ENCODE measurements around the gene CCT8L2.

- no peak for TF ChIP-seq CTCF (IDR thresholded peaks at IDR 0.05)
- TF ChIP-seq, protein P1, sequence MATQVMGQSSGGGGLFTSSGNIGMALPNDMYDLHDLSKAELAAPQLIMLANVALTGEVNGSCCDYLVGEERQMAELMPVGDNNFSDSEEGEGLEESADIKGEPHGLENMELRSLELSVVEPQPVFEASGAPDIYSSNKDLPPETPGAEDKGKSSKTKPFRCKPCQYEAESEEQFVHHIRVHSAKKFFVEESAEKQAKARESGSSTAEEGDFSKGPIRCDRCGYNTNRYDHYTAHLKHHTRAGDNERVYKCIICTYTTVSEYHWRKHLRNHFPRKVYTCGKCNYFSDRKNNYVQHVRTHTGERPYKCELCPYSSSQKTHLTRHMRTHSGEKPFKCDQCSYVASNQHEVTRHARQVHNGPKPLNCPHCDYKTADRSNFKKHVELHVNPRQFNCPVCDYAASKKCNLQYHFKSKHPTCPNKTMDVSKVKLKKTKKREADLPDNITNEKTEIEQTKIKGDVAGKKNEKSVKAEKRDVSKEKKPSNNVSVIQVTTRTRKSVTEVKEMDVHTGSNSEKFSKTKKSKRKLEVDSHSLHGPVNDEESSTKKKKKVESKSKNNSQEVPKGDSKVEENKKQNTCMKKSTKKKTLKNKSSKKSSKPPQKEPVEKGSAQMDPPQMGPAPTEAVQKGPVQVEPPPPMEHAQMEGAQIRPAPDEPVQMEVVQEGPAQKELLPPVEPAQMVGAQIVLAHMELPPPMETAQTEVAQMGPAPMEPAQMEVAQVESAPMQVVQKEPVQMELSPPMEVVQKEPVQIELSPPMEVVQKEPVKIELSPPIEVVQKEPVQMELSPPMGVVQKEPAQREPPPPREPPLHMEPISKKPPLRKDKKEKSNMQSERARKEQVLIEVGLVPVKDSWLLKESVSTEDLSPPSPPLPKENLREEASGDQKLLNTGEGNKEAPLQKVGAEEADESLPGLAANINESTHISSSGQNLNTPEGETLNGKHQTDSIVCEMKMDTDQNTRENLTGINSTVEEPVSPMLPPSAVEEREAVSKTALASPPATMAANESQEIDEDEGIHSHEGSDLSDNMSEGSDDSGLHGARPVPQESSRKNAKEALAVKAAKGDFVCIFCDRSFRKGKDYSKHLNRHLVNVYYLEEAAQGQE (IDR thresholded peaks at IDR 0.05; ENCODE audit: insufficient read depth in 1 of 2, low read depth in 2 of 2, low read length in 1 of 2), result no peak
- TF ChIP-seq POLR2AphosphoS5 (IDR thresholded peaks at IDR 0.05; ENCODE audit: low read depth, low read length), result no peak
- TF ChIP-seq TCF7L2 (IDR thresholded peaks at IDR 0.05; ENCODE audit: low read depth, low read length), result no peak
Observed at GRCh38 chr22:16608931-16609330, 16.3 kb upstream of the CCT8L2 start.

All from Panc1 (cell line).